ENCODE results near the gene ADCY4. TPM values are rescaled to one million over a fixed set of nuclear protein-coding genes. Genes with fewer than 3 reads are reported as not detected.

Gene ADCY4
- total RNA-seq, 1 experiment from 2014 or later, result 1.1 TPM

- no peak for TF ChIP-seq ATF1 (CRISPR knock-in tag; IDR thresholded peaks at IDR 0.05)
- TF ChIP-seq IRF1 (CRISPR knock-in tag; IDR thresholded peaks at IDR 0.05), result no peak
- no peak for TF ChIP-seq MAX (CRISPR knock-in tag; IDR thresholded peaks at IDR 0.05)
- no peak for TF ChIP-seq ATF3 (CRISPR knock-in tag; conservative IDR thresholded peaks at IDR 0.05)
- TF ChIP-seq NR3C1 (CRISPR knock-in tag; conservative IDR thresholded peaks at IDR 0.05; ENCODE audit: low read depth), result no peak
- TF ChIP-seq OVOL2 (CRISPR knock-in tag; IDR thresholded peaks at IDR 0.05; ENCODE audit: borderline replicate concordance), result no peak
- TF ChIP-seq ZBTB21 (CRISPR knock-in tag; IDR thresholded peaks at IDR 0.05; ENCODE audit: borderline replicate concordance), result no peak
- TF ChIP-seq NR2C2 (CRISPR knock-in tag; IDR thresholded peaks at IDR 0.05), result no peak
These were observed 8.0 kb upstream of the ADCY4 start (continued) for GRCh38 chr14:24342889-24343288.

- H3K27ac Mint-ChIP-seq, result no peak overlapping the region
- 0 out of 2 replicates have a peak, but pooled peaks cover 7% of the 10 kb centered on the region for H3K4me1 Mint-ChIP-seq
- CTCF ChIA-PET, result interaction anchor here (2.0 to 17.1 kb wide), 4 partner anchors 25 to 96 kb away, joined by 13 to 518 read pairs (median 18); partner anchors contain the start of genes CBLN3, CIDEB and KHNYN
- POLR2A ChIA-PET, result no interaction called here
- no peaks in the 10 kb centered on the region for H3K9me3 Mint-ChIP-seq
- peaks cover 95% of the 10 kb centered on the region for H3K27me3 Mint-ChIP-seq (ENCODE audit: low read depth)
- no peaks in the 10 kb centered on the region for H3K36me3 Mint-ChIP-seq
- no peak overlapping the region for H3K4me3 Mint-ChIP-seq
- DNase-seq (ENCODE audit: low spot score) (no peak), ATAC-seq (no peak)
- TF ChIP-seq ZNF532 (CRISPR knock-in tag; IDR thresholded peaks at IDR 0.05; ENCODE audit: borderline replicate concordance) (no peak), ZNF121 (CRISPR knock-in tag; IDR thresholded peaks at IDR 0.05) (no peak), EMX1 (CRISPR knock-in tag; IDR thresholded peaks at IDR 0.05) (no peak), E2F1 (CRISPR knock-in tag; IDR thresholded peaks at IDR 0.05) (no peak), GABPB1 (CRISPR knock-in tag; IDR thresholded peaks at IDR 0.05) (no peak), ZNF281 (CRISPR knock-in tag; IDR thresholded peaks at IDR 0.05) (no peak), FOXK1 (CRISPR knock-in tag; IDR thresholded peaks at IDR 0.05) (no peak), GRHL2 (CRISPR knock-in tag; IDR thresholded peaks at IDR 0.05; ENCODE audit: insufficient replicate concordance, severe bottlenecking) (no peak), CREM (CRISPR knock-in tag; IDR thresholded peaks at IDR 0.05) (no peak), ZNF512 (CRISPR knock-in tag; IDR thresholded peaks at IDR 0.05; ENCODE audit: borderline replicate concordance) (no peak), ELF4 (CRISPR knock-in tag; IDR thresholded peaks at IDR 0.05; ENCODE audit: low read depth) (no peak), NFE2L1 (CRISPR knock-in tag; IDR thresholded peaks at IDR 0.05) (no peak), ERG (CRISPR knock-in tag; IDR thresholded peaks at IDR 0.05) (no peak)
These were observed 5.7 kb upstream of the ADCY4 start for GRCh38 chr14:24340606-24341005.

Data from WTC11 (cell line).